ENCODE measurements around the gene KRT79.

GRCh38 chr12:52806821-52807543, 27.1 kb downstream of the KRT79 start:
- TF ChIP-seq, protein P1, sequence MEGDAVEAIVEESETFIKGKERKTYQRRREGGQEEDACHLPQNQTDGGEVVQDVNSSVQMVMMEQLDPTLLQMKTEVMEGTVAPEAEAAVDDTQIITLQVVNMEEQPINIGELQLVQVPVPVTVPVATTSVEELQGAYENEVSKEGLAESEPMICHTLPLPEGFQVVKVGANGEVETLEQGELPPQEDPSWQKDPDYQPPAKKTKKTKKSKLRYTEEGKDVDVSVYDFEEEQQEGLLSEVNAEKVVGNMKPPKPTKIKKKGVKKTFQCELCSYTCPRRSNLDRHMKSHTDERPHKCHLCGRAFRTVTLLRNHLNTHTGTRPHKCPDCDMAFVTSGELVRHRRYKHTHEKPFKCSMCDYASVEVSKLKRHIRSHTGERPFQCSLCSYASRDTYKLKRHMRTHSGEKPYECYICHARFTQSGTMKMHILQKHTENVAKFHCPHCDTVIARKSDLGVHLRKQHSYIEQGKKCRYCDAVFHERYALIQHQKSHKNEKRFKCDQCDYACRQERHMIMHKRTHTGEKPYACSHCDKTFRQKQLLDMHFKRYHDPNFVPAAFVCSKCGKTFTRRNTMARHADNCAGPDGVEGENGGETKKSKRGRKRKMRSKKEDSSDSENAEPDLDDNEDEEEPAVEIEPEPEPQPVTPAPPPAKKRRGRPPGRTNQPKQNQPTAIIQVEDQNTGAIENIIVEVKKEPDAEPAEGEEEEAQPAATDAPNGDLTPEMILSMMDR (IDR thresholded peaks at IDR 0.05; ENCODE audit: low read length): no peak
- no peak for TF ChIP-seq EZH2 (IDR thresholded peaks at IDR 0.05; ENCODE audit: borderline replicate concordance, low read length)

All from OCI-LY1 (cell line).